Osteocyte (in vitro differentiated cells): ENCODE data around the gene MKRN2. TPM values are rescaled to one million over a fixed set of nuclear protein-coding genes. Genes with fewer than 3 reads are reported as not detected.

Source experiments
- DNase-seq: peaks from one replicate; pipeline ENCODE4 v3.0.0; 2021; ENCODE audit warnings: mixed read lengths; ENCODE audit not compliant: unreplicated experiment; ENCODE audit errors: extremely low spot score
- H3K27ac Mint-ChIP-seq: one replicate; pipeline ENCODE4 v1.8.0; 2021; ENCODE audit warnings: mild to moderate bottlenecking, mixed read lengths; ENCODE audit not compliant: unreplicated experiment
- H3K27me3 Mint-ChIP-seq: one replicate; pipeline ENCODE4 v1.8.0; 2021; ENCODE audit warnings: mixed read lengths; ENCODE audit not compliant: unreplicated experiment
- H3K36me3 Mint-ChIP-seq: one replicate; pipeline ENCODE4 v1.8.0; 2021; ENCODE audit warnings: mixed read lengths; ENCODE audit not compliant: unreplicated experiment
- H3K4me1 Mint-ChIP-seq: one replicate; pipeline ENCODE4 v1.8.0; 2021; ENCODE audit warnings: mixed read lengths; ENCODE audit not compliant: unreplicated experiment
- H3K4me3 Mint-ChIP-seq: one replicate; pipeline ENCODE4 v1.8.0; 2021; ENCODE audit warnings: mild to moderate bottlenecking, moderate library complexity, mixed read lengths; ENCODE audit not compliant: unreplicated experiment
- H3K9me3 Mint-ChIP-seq: one replicate; pipeline ENCODE4 v1.8.0; 2021; ENCODE audit warnings: mixed read lengths; ENCODE audit not compliant: unreplicated experiment
- CTCF ChIP-seq: fragments of 200-600 bp; sonication (generic); IDR thresholded peaks from 2 replicates; pipeline ENCODE4 v1.5.0; 2021; ENCODE audit warnings: antibody characterized with exemption, mild to moderate bottlenecking, moderate library complexity
- total RNA-seq: library from RNA; stranded (reverse); gene quantifications from 2 replicates; pipeline ENCODE4 v1.2.1, GENCODE V29; 2021

The MKRN2 gene
- total RNA-seq, 1 donor from 2014 or later: 32.4 TPM

DNA sequence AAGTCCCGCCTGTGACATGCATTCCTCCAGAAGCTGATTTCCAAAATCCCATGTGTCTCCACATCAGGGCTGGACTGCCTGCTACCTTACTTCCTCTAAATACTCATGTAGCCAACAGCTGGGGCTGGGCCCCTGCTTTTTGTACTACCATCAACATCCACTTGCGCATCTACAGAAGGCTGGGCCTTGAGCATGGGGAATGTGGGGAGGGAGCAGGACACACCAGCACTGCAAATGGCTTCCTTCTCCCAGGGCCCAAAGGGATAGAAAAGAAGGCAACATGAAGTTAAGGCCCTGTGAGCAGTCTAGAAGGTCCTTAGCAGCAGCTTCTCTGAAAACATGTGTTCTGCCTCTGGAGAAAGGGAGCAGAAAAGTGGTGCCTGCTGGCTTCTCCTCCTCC, 27.2 kb downstream of the MKRN2 start:
- Mint-ChIP-seq H3K4me1 (no peaks in the 10 kb centered on the region), H3K9me3 (no peaks in the 10 kb centered on the region), H3K4me3 (no peak overlapping the region), H3K27ac (no peak overlapping the region), H3K27me3 (no peaks in the 10 kb centered on the region), H3K36me3 (peaks cover 57% of the 10 kb centered on the region)
- DNase-seq: no peak
- no peak for TF ChIP-seq CTCF

GRCh38 chr3:12585181-12585580, 28.3 kb downstream of the MKRN2 start:
- H3K36me3 Mint-ChIP-seq: peaks cover 55% of the 10 kb centered on the region
- TF ChIP-seq CTCF: no peak
- H3K4me1 Mint-ChIP-seq: no peaks in the 10 kb centered on the region
- peak overlapping the region; percentile 18 for H3K27ac Mint-ChIP-seq
- H3K27me3 Mint-ChIP-seq: no peaks in the 10 kb centered on the region
- no peak for DNase-seq
- H3K4me3 Mint-ChIP-seq: no peak overlapping the region
- H3K9me3 Mint-ChIP-seq: no peaks in the 10 kb centered on the region

DNA sequence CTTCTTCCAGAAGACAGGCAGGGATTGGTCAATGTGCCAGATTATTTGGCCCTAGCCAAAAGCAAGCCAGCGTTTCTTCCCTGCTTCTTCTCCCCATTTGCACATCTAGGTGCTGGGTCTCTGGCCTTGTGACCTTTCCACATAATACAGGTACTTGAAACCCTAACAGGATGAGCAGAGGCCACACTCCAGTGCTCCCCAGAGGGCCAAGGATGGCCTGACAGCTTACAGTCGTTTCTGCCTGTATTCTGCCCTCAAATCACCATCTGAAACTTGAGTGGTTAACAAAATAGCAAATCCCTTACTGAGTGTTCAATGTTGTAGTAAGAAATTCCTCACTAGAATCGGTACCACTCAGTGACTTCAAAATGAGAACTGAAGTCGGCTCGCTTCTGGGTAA, 29.1 kb downstream of the MKRN2 start:
- no peak overlapping the region for H3K27ac Mint-ChIP-seq
- no peaks in the 10 kb centered on the region for H3K4me1 Mint-ChIP-seq
- no peak for TF ChIP-seq CTCF
- H3K9me3 Mint-ChIP-seq: no peaks in the 10 kb centered on the region
- no peaks in the 10 kb centered on the region for H3K27me3 Mint-ChIP-seq
- peaks cover 54% of the 10 kb centered on the region for H3K36me3 Mint-ChIP-seq
- DNase-seq: no peak
- no peak overlapping the region for H3K4me3 Mint-ChIP-seq

DNA sequence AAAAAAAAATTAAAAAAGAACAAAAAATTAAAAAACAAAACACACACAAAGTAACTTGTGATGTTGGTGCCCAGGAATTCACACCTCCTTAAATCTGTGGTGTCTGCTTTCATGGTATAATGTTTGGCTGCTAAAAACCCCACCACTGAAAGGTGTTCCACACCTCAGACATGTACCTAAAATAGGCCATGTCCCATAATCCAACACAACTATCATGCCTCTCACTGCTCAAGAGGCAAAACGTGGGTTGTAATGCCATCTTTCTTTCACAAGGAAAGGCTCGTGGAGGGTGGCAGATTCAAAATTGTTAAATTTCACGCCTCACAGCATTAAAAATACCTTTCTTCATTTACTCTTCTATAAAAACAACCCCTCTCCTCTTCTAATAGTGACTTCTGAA, 29.5 kb downstream of the MKRN2 start:
- Mint-ChIP-seq H3K4me1 (no peaks in the 10 kb centered on the region), H3K9me3 (no peaks in the 10 kb centered on the region), H3K4me3 (no peak overlapping the region), H3K36me3 (peaks cover 53% of the 10 kb centered on the region), H3K27ac (no peak overlapping the region), H3K27me3 (no peaks in the 10 kb centered on the region)
- TF ChIP-seq CTCF: no peak
- DNase-seq: no peak

GRCh38 chr3:12588039-12589009, 31.4 kb downstream of the MKRN2 start:
- no peak overlapping the region for H3K4me3 Mint-ChIP-seq
- peaks cover 52% of the 10 kb centered on the region for H3K36me3 Mint-ChIP-seq
- no peak for DNase-seq
- no peak for TF ChIP-seq CTCF
- peak overlapping the region; percentile 13 for H3K27ac Mint-ChIP-seq
- no peaks in the 10 kb centered on the region for H3K4me1 Mint-ChIP-seq
- no peaks in the 10 kb centered on the region for H3K27me3 Mint-ChIP-seq
- H3K9me3 Mint-ChIP-seq: no peaks in the 10 kb centered on the region
